ENCODE measurements around the gene MARCOL.
A peak's percentile ranks its signal among the peaks of the same experiment; 100 is the strongest.
"Not testable (repeated sequence)": the region's sequence is repeated elsewhere in the genome, so short reads cannot be mapped to it uniquely, and the experiment has no call there.

Gene MARCOL

GRCh38 chr5:148268566-148268965, 30.2 kb downstream of the MARCOL start, which contains the start of gene SPINK13:
Gene SPINK13, plus strand, starts transcription at chr5:148268794. Its CDS starts 1,279 bp downstream, at chr5:148270073.
- DNase-seq, result no peak

- not testable (repeated sequence) for DNase-seq
Observed at GRCh38 chr5:148275129-148275528, 36.8 kb downstream of the MARCOL start.

GRCh38 chr5:148280893-148281292, 42.6 kb downstream of the MARCOL start:
- DNase-seq, result not testable (repeated sequence)

DNA sequence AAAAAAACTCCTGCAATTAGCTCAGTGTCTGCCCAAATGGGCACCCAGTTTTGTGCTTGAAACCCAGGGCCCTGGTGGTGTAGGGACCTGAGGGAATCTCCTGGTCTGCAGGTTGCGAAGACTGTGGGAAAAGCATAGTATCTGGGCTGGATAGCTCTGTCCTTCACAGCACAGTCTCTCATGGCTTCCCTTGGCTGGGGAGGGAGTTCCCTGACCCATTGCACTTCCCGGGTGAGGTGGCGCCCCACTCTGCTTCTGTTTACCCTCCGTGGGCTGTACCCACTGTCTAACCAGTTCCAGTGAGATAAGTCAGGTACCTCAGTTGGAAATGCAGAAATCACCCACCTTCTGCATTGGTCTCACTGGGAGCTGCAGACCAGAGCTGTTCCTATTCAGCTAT, 43.0 kb downstream of the MARCOL start:
- DNase-seq, result not testable (repeated sequence)

- peak; percentile 32 for DNase-seq
Observed at GRCh38 chr5:148290271-148291195, 52.2 kb downstream of the MARCOL start.
